ENCODE measurements around the gene CFAP61. TPM values are rescaled to one million over a fixed set of nuclear protein-coding genes. Genes with fewer than 3 reads are reported as not detected.

Gene CFAP61
- total RNA-seq, 4 donors from 2014 or later: 0.18 to 0.80 (median 0.57) TPM

DNA sequence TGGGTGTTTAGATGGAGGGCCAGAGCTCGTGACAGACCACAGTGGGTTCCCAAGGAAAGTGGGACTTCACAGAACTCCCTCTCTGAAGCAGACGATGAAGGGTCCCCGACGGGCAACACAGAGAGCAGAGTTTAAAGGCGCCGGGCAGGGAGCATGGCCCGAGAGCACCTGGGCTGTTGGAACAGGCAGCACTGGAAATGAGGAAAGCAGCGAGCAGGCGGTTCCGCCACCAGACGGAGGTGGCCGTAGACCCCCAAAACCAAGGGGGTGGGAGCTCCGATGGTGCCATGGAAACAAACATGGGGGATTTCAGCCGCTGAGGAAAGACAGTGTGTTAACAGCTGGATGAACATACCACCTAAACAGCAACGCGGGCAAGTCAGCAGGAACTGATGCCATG, 288.1 kb downstream of the CFAP61 start:
- Histone ChIP-seq H3K36me3 (no peaks in the 10 kb centered on the region), H3K9me3 (no peaks in the 10 kb centered on the region), H3K27me3 (peaks cover 3% of the 10 kb centered on the region), H3K4me1 (no peaks in the 10 kb centered on the region), H3K4me3 (no peak overlapping the region), H3K27ac (no peak overlapping the region)
- WGBS: 91% methylated on average over 16 of the region's 16 CpGs
- DNase-seq (ENCODE audit: low spot score in 2 of 2): no peak
- TF ChIP-seq EP300 (IDR thresholded peaks at IDR 0.05) (no peak), POLR2A (IDR thresholded peaks at IDR 0.05) (no peak), POLR2AphosphoS5 (IDR thresholded peaks at IDR 0.05) (no peak)
- TF ChIP-seq, protein P1, sequence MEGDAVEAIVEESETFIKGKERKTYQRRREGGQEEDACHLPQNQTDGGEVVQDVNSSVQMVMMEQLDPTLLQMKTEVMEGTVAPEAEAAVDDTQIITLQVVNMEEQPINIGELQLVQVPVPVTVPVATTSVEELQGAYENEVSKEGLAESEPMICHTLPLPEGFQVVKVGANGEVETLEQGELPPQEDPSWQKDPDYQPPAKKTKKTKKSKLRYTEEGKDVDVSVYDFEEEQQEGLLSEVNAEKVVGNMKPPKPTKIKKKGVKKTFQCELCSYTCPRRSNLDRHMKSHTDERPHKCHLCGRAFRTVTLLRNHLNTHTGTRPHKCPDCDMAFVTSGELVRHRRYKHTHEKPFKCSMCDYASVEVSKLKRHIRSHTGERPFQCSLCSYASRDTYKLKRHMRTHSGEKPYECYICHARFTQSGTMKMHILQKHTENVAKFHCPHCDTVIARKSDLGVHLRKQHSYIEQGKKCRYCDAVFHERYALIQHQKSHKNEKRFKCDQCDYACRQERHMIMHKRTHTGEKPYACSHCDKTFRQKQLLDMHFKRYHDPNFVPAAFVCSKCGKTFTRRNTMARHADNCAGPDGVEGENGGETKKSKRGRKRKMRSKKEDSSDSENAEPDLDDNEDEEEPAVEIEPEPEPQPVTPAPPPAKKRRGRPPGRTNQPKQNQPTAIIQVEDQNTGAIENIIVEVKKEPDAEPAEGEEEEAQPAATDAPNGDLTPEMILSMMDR (IDR thresholded peaks at IDR 0.05): no peak

DNA sequence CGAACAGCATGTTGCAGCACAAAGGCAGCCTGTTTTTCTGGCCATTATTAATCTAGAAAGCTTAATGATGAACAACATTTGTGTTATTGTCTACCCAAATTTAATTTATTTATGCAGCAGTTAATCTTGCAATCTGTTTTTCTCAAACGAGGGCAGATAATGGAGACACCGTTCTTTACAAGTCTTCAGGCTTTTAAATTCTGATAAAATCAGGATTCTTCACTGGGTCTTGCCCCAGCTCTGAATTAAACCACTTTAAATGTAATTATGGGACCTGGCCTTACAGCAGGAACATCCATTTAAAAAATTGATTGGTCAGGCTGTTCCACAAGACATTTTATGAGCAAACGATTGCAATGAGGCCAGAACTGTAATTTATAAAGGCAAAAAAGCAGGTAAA, 289.0 kb downstream of the CFAP61 start:
- H3K36me3 ChIP-seq: no peaks in the 10 kb centered on the region
- 41% methylated on average over 4 of the region's 4 CpGs for WGBS
- H3K27ac ChIP-seq: no peak overlapping the region
- no peak overlapping the region for H3K4me3 ChIP-seq
- no peaks in the 10 kb centered on the region for H3K4me1 ChIP-seq
- DNase-seq (ENCODE audit: low spot score in 2 of 2): no peak
- H3K9me3 ChIP-seq: no peaks in the 10 kb centered on the region
- H3K27me3 ChIP-seq: peaks cover 3% of the 10 kb centered on the region
- TF ChIP-seq EP300 (IDR thresholded peaks at IDR 0.05) (no peak), POLR2AphosphoS5 (IDR thresholded peaks at IDR 0.05) (no peak), POLR2A (IDR thresholded peaks at IDR 0.05) (no peak)
- TF ChIP-seq, protein P1 (IDR thresholded peaks at IDR 0.05): no peak

GRCh38 chr20:20342066-20342465, 289.7 kb downstream of the CFAP61 start:
- TF ChIP-seq EP300 (IDR thresholded peaks at IDR 0.05): no peak
- TF ChIP-seq POLR2AphosphoS5 (IDR thresholded peaks at IDR 0.05): no peak
- TF ChIP-seq, protein P1 (IDR thresholded peaks at IDR 0.05): no peak
- no peak for TF ChIP-seq POLR2A (IDR thresholded peaks at IDR 0.05)
- no peaks in the 10 kb centered on the region for H3K4me1 ChIP-seq
- 29% methylated on average over 5 of the region's 5 CpGs for WGBS

DNA sequence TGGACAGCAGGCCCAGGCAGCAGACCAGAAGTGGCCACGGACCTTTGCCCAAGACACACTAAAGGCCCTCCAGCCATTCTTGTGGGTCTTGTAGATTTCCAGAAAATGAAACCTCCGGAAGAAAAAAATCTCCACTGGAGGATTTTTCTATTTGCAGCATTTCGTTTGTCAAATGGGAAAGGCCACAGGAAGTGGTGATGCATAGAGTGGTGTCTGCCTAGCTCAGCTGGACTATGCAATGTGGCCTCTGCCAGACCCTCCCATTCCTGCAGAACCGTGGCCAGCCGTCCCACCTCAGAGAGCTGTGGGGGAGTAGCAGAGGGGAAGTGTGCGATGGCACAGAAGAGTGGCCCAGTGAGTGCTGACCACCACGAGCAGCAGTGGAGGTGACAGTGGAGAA, 291.6 kb downstream of the CFAP61 start:
- Histone ChIP-seq H3K9me3 (peaks cover 8% of the 10 kb centered on the region), H3K36me3 (no peaks in the 10 kb centered on the region), H3K4me1 (no peaks in the 10 kb centered on the region), H3K4me3 (no peak overlapping the region), H3K27me3 (peaks cover 3% of the 10 kb centered on the region), H3K27ac (no peak overlapping the region)
- TF ChIP-seq, protein P1 (IDR thresholded peaks at IDR 0.05): no peak
- TF ChIP-seq EP300 (IDR thresholded peaks at IDR 0.05) (no peak), POLR2A (IDR thresholded peaks at IDR 0.05) (no peak), POLR2AphosphoS5 (IDR thresholded peaks at IDR 0.05) (no peak)
- no peak for DNase-seq (ENCODE audit: low spot score in 2 of 2)
- WGBS: 82% methylated on average over 7 of the region's 7 CpGs

More at GRCh38 chr20:20342066-20342465, 289.7 kb downstream of the CFAP61 start:
- Histone ChIP-seq H3K9me3 (no peaks in the 10 kb centered on the region), H3K27me3 (peaks cover 3% of the 10 kb centered on the region), H3K36me3 (no peaks in the 10 kb centered on the region), H3K4me3 (no peak overlapping the region), H3K27ac (no peak overlapping the region)
- DNase-seq (ENCODE audit: low spot score in 2 of 2): no peak

DNA sequence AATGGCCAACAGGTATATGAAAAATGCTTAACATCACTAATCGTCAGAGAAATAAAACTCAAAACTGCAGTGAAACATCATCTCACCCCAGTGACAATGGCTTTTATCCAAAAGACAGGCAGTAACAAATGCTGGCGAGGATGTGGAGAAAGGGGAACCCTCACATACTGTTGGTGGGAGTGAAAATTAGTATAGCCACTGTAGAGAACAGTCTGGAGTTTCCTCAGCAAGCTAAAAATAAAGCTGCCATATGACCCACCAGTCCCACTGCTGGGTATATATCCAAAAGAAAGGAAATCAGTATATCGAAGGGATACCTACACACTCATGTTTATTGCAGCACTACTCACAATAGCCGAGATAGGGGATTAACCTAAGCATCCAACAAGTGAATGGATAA, 292.1 kb downstream of the CFAP61 start:
- H3K27me3 ChIP-seq: peaks cover 3% of the 10 kb centered on the region
- DNase-seq (ENCODE audit: low spot score in 2 of 2): no peak
- TF ChIP-seq EP300 (IDR thresholded peaks at IDR 0.05) (no peak), POLR2A (IDR thresholded peaks at IDR 0.05) (no peak), POLR2AphosphoS5 (IDR thresholded peaks at IDR 0.05) (no peak)
- TF ChIP-seq, protein P1 (IDR thresholded peaks at IDR 0.05): no peak
- H3K9me3 ChIP-seq: peaks cover 8% of the 10 kb centered on the region
- 82% methylated on average over 4 of the region's 4 CpGs for WGBS
- no peaks in the 10 kb centered on the region for H3K36me3 ChIP-seq
- no peak overlapping the region for H3K4me3 ChIP-seq
- no peak overlapping the region for H3K27ac ChIP-seq
- H3K4me1 ChIP-seq: no peaks in the 10 kb centered on the region

All from suprapubic skin (tissue), 4 donors.